NOMO-1 treated with DMSO at 0.1 percent for 48 hours (cell line): ENCODE results near the gene TNFSF13.

ENCODE experiments used
- DNase-seq: peaks from one replicate; lab custom pipeline; 2025; ENCODE audit not compliant: unreplicated experiment; lab: John Stamatoyannopoulos, UW

TNFSF13 gene

GRCh38 chr17:7551396-7551795, 7.2 kb upstream of the TNFSF13 start:
- DNase-seq = no peak

- DNase-seq = peak; percentile 80
Measured at GRCh38 chr17:7552621-7553051, 5.9 kb upstream of the TNFSF13 start.

GRCh38 chr17:7553356-7553755, 5.2 kb upstream of the TNFSF13 start:
- DNase-seq = no peak

GRCh38 chr17:7555320-7555948, 3.1 kb upstream of the TNFSF13 start:
- DNase-seq = no peak

GRCh38 chr17:7556627-7557026, 1.9 kb upstream of the TNFSF13 start:
- DNase-seq = no peak

- DNase-seq = no peak
Measured at GRCh38 chr17:7557147-7557764, 1.3 kb upstream of the TNFSF13 start.

- DNase-seq = peak; percentile 75
Measured at GRCh38 chr17:7557775-7558543, 591 bp upstream of the TNFSF13 start.

- no peak for DNase-seq
Measured at GRCh38 chr17:7559320-7560171, 996 bp downstream of the TNFSF13 start.

GRCh38 chr17:7560172-7561027, 1.9 kb downstream of the TNFSF13 start:
- DNase-seq = peak; percentile 52

- peak; percentile 81 for DNase-seq
Measured at GRCh38 chr17:7561028-7561575, 2.6 kb downstream of the TNFSF13 start.

GRCh38 chr17:7561589-7562207, 3.1 kb downstream of the TNFSF13 start, which contains the start of gene SENP3:
Gene SENP3, plus strand, starts transcription at chr17:7561919. Its CDS starts 1,158 bp downstream, at chr17:7563077.
- DNase-seq = peak; percentile 80

GRCh38 chr17:7562208-7562605, 3.7 kb downstream of the TNFSF13 start:
- no peak for DNase-seq

GRCh38 chr17:7563115-7563869, 4.7 kb downstream of the TNFSF13 start:
- no peak for DNase-seq

GRCh38 chr17:7569571-7569970, 11.0 kb downstream of the TNFSF13 start:
- no peak for DNase-seq

GRCh38 chr17:7570351-7570750, 11.8 kb downstream of the TNFSF13 start:
- DNase-seq = no peak

- DNase-seq = no peak
Measured at GRCh38 chr17:7572338-7572587, 13.7 kb downstream of the TNFSF13 start.

- peak; percentile 99 for DNase-seq
Measured at GRCh38 chr17:7572588-7573323, 14.2 kb downstream of the TNFSF13 start.

- peak; percentile 93 for DNase-seq
Measured at GRCh38 chr17:7573324-7574080, 15.0 kb downstream of the TNFSF13 start.
